ENCODE results near the gene KANK4.
"Not testable (repeated sequence)": the region's sequence is repeated elsewhere in the genome, so short reads cannot be mapped to it uniquely, and the experiment has no call there.

KANK4 gene

DNA sequence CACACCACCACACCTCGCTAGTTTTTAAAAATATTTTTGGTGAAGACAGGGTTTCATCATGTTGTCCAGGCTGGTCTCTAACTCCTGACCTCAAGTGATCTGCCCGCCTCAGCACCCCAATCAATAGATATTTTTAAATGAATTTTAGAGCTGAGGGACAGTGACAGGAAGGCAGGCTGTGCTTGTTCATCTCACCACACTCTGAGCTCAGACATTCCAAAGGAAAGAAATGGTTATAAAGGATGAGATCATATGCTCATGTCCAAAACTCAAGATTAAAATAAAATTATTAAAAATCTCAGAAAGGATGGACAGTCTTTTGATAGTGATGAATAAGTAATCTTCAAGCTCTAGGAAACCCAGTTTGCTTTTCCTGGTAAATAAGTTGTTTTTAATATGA is 83.7 kb downstream of the KANK4 start:
- no peak for DNase-seq

DNA sequence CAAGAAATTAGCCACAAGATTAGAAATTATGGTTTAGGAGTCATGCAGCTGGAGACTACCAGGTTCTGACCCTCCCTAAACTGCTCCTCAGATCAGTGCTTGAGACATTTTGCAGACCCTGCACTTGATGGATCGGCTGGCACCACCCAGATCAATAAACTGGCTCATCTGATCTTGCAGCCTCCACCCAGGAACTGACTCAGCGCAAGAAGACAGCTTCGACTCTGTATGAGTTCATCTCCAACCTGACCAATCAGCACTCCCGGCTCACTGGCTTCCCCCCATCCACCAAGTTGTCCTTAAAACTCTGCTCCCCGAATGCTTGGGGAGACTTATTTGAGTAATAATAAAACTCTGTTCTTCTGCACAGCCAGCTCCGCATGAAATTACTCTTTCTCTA is 84.5 kb downstream of the KANK4 start:
- no peak for DNase-seq

DNA sequence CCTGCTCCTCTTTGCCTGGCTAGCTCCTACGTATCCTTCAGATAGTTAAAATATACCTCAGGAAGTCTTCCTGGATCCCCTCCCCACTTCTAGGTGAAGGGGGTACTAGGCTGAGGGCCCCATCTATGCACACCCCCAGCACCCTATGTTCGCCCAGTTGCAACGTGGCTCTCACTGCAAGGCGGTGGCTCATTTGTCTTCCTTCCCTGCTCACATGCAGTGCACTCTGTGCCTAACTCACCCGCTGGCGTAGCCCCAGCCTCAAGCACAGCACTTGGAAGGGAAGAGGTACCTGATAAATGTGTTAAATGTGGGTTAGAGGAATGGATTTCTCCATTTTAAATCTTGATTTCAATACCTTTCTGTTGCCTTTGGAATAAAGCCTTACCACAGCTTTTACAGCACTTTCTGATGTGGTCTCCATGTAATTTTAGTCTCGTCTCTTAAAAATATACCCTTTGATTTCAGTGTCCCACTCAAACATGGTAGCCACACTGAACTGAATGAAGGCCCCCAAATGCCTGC is 85.2 kb downstream of the KANK4 start:
- no peak for DNase-seq

GRCh38 chr1:62232871-62233278 is 86.4 kb downstream of the KANK4 start:
- DNase-seq = no peak

GRCh38 chr1:62230718-62231117 is 88.5 kb downstream of the KANK4 start:
- no peak for DNase-seq

- no peak for DNase-seq
Measured at GRCh38 chr1:62229932-62230331, 89.3 kb downstream of the KANK4 start.

DNA sequence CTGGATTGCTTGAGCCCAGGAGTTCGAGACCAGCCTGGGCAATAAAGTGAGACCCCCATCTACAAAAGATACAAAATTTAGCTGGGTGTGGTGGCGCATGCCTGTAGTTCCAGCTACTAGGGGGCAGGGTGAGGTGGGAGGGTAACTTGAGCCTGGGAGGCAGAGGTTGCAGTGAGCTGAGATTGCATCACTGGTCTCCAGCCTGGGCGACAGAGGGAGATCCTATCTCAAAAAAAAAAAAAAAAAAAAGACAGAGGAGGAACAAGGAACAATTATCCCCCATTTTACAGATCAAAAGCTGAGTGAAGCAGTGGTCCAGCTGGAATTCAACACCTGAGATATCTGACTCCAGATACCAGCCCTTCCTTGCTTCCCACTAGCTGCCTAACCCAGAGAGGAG is 89.8 kb downstream of the KANK4 start:
- no peak for DNase-seq

- no peak for DNase-seq
Measured at GRCh38 chr1:62228883-62229187, 90.4 kb downstream of the KANK4 start.

DNA sequence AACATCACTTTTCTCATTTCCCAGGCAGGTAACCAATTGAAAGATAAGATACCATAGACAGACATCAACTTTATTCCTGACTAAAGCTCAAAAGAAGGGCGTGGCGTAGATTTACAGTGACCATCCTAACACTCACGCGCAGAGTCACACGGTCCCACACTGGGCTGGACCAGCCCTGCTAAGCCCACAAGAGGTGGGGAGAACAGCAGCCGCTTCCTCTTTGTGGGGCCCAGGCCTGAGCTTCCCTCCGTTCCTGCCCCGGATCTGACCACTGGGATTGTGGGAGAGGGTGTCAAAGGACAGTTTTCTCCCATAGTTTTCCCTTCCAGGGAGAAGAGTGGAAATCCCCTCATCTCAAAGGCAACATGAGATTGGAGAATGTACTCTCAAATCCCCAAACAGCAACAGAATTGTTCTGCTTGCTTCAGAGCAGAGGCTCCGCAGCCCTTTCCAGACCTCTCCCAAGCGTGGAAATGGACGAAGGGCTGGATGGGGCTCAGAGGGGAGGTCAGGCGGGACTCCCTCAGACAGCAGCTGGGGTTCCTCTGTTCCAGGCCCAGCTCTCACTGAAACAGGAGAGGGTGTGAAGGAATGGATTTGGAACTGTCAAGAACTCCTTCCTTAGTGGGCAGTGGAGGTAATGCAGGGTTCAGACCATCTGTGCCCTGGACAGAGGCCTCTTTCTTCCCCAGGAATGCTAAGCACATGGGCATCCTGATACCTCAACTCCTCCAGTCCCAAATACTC is 90.9 kb downstream of the KANK4 start:
- no peak for DNase-seq

GRCh38 chr1:62227496-62227895 is 91.7 kb downstream of the KANK4 start:
- no peak for DNase-seq

DNA sequence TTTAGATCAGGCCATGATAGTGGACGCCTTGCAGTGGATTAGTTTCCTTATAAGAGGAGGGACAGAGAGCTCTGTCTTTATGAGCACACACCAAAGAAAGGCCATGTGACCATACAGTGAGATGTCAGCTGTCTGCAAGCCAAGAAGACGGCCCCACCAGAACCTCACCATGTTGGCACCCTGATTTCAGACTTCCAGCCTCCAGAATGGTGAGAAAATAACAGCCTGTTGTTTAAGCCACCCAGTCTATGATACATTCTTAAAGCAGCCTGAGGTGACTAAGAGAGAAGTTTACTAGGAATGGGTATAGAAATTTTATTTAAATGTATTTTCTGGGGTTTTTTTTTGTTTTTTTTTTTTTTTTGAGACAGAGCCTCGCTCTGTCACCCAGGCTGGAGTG is 95.1 kb downstream of the KANK4 start:
- no peak for DNase-seq

GRCh38 chr1:62222321-62222720 is 96.9 kb downstream of the KANK4 start:
- DNase-seq = no peak

DNA sequence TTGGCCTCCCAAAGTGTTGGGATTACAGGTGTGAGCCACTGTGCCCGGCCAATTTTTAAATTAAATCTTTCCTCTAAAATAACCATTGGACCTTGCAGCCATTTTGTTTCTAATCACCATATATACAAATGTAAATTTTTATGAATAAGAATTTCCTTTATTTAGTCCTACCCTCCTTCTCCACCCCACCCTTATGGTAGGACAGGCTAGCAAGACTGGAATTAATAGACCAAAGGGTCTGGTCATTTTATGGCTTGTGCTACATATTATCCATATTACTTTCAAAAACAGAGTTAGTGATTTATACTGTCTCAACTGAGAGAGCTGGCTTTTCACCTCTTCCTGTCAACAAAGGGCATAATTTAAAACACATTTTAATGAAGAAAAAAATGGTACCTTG is 98.1 kb downstream of the KANK4 start:
- no peak for DNase-seq

DNA sequence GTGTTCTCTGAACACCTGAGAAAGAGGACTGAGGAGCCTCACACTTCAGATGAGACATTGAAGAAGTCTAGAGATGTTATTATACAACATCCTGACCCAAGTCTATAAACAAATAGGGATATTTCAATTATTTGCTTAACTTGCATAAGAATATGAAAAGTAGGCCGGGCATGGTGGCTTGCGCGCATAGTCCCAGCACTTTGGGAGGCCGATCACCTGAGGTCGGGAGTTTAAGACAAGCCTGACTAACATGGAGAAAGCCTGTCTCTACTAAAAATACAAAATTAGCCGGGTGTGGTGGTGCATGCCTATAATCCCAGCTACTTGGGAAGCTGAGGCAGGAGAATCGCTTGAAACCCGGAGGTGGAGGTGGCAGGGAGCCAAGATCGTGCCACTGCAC is 98.8 kb downstream of the KANK4 start:
- DNase-seq = not testable (repeated sequence)

DNA sequence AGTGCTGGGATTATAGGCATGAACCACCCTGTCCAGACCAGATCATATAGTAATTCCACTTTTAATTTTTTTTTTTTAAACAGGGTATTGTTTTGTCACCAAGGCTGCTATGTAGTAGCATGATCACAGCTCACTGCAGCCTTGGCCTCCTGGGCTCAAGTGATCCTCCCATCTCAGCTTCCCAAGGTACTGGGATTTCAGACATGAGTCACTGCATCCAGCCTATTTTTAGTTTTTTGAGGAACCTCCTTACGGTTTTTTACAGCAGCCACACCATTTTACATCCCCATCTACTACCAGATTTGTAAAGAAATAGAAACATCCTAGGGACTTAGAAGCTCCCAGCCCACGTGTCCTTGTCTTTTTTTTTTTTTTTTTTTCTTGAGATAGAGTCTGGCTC is 100.6 kb downstream of the KANK4 start:
- no peak for DNase-seq

- no peak for DNase-seq
Measured at GRCh38 chr1:62213075-62213914, 105.9 kb downstream of the KANK4 start.

DNA sequence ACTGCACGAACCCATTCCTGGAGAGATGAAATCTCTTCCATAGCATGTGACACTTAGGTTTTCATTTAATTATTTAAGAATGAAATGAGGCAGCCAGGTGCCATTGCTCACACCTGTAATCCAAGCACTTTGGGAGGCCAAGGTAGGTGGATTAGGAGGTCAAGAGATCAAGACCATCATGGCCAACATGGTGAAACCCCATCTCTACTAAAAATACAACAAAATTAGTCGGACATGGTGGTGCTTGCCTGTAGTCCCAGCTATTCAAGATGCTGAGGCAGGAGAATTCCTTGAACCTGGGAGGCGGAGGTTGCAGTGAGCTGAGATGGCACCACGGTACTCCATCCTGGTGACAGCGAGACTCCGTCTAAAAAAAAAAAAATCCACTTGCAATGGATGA is 106.8 kb downstream of the KANK4 start:
- no peak for DNase-seq

DNA sequence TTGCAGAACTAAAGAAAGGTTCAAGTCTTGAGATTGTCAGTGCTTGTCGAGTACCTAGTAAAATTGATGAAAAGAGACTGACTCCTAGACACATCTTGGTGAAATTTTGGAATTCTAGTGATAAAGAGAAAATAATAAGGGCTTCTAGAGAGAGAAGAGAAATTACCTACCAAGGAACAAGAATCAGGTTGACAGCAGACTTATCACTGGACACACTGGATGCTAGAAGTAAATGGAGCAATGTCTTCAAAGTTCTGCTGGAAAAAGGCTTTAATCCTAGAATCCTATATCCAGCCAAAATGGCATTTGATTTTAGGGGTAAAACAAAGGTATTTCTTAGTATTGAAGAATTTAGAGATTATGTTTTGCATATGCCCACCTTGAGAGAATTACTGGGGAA is 108.3 kb downstream of the KANK4 start:
- no peak for DNase-seq

GRCh38 chr1:62209931-62210595 is 109.2 kb downstream of the KANK4 start:
- no peak for DNase-seq

- no peak for DNase-seq
Measured at GRCh38 chr1:62208970-62209369, 110.3 kb downstream of the KANK4 start.

DNA sequence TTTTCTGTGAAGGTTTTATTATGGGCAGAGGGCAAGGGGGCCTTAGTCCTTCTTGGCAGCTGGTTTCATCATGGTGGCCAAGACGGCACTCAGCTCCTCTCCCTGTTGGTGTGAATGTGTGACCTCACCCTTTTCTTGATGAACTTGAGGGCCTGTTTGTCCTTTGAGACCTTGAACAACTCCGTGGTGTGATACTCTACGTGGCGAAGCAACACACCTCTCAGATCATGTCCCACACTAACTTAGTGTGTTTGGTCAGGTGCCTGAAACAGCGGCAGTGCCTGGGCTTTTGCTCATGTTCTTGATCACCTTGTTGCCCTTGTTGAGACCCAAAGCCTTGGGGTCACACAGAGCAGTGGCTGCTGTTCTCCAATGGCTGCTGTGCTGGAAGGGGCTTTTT is 111.1 kb downstream of the KANK4 start:
- no peak for DNase-seq

GRCh38 chr1:62207187-62207586 is 112.0 kb downstream of the KANK4 start:
- DNase-seq = no peak

GRCh38 chr1:62198781-62199125 is 120.5 kb downstream of the KANK4 start:
- DNase-seq = no peak

Data from NCI-H1417 treated with DMSO at 0.1 percent for 48 hours (cell line).